GM12878 (cell line): ENCODE data around the gene PHYH. TPM values are rescaled to one million over a fixed set of nuclear protein-coding genes. Genes with fewer than 3 reads are reported as not detected.

ENCODE experiments used
- ATAC-seq: fragments of 200-7000 bp; cut with Tn5 transposase; 3 replicates; pipeline ENCODE4 v1.9.1; 2020; ENCODE audit warnings: mild to moderate bottlenecking, moderate library complexity
- BruUV-seq: library from RNA; stranded (reverse); fragments of 400-500 nt; replicated peaks from 2 replicates; lab custom pipeline; 2021; lab: Mats Ljungman, UMichigan
- CTCF ChIA-PET: fragments of 300-600 bp; sonication (Branson Sonifier 250); formaldehyde crosslinking; extraction: SDS; loops from one replicate; lab custom pipeline; 2021; ENCODE audit warnings: inconsistent platforms; lab: Yijun Ruan, JAX
- POLR2A ChIA-PET: fragments of 350-600 bp; formaldehyde crosslinking; extraction: SDS; loops from one replicate; lab custom pipeline; 2021; ENCODE audit warnings: inconsistent platforms; lab: Charles Lee
- RAD21 ChIA-PET: fragments of 300-600 bp; sonication (Branson Sonifier 250); formaldehyde crosslinking; loops from one replicate; lab custom pipeline; 2023; ENCODE audit warnings: antibody characterized with exemption; ENCODE audit not compliant: unreplicated experiment; lab: Charles Lee
- SMC1A ChIA-PET: fragments of 300-600 bp; sonication (Branson Sonifier 250); formaldehyde crosslinking; loops from one replicate; lab custom pipeline; 2023; ENCODE audit not compliant: unreplicated experiment, uncharacterized antibody; lab: Charles Lee
- DNase-seq: peaks from one replicate; pipeline ENCODE4 v3.0.0-alpha.2; 2011; ENCODE audit warnings: low read depth, low spot score
- FAIRE-seq: peaks from 3 replicates; lab custom pipeline; 2011; peaks lifted over from hg19 to GRCh38; lab: Jason Lieb, UNC
- H2AFZ ChIP-seq: 2 replicates; pipeline ENCODE4 v1.6.0; 2011; ENCODE audit warnings: low read depth, low read length, control low read depth; ENCODE audit not compliant: control insufficient read depth
- H3K27ac ChIP-seq: 2 replicates; pipeline ENCODE4 v1.5.1; 2011; ENCODE audit warnings: control low read depth; ENCODE audit not compliant: control insufficient read depth, insufficient read depth
- H3K27me3 ChIP-seq, 2 experiments: replicated peaks in 1 of 2; 2 replicates each; pipeline versions ENCODE4 v1.6.0 to v1.6.1; 2011; ENCODE audit warnings: low read length in 1 of 2; ENCODE audit not compliant: control insufficient read depth in 2 of 2, insufficient read depth in 2 of 2
- H3K36me3 ChIP-seq, 2 experiments: 2 replicates each; pipeline ENCODE4 v1.5.1; 2011; ENCODE audit warnings: low read length in 1 of 2; ENCODE audit not compliant: control insufficient read depth in 2 of 2, insufficient read depth in 2 of 2
- H3K4me1 ChIP-seq: 2 replicates; pipeline ENCODE4 v1.6.1; 2011; ENCODE audit warnings: mild to moderate bottlenecking, low read length, moderate library complexity, mixed read lengths; ENCODE audit not compliant: control insufficient read depth, insufficient read depth
- H3K4me2 ChIP-seq: 2 replicates; pipeline ENCODE4 v1.6.0; 2011; ENCODE audit warnings: control low read depth; ENCODE audit not compliant: control insufficient read depth, insufficient read depth
- H3K4me3 ChIP-seq: fragments of 200-600 bp; sonication (generic); 2 replicates; pipeline ENCODE4 v1.5.1; 2016
- H3K79me2 ChIP-seq: 2 replicates; pipeline ENCODE4 v1.6.0; 2011; ENCODE audit warnings: low read length; ENCODE audit not compliant: control insufficient read depth, insufficient read depth
- H3K9ac ChIP-seq: 2 replicates; pipeline ENCODE4 v1.8.0; 2011; ENCODE audit warnings: low read length, control low read depth, mixed read lengths; ENCODE audit not compliant: control insufficient read depth, insufficient read depth
- H3K9me3 ChIP-seq: replicated peaks from 3 replicates; pipeline ENCODE4 v1.5.1; 2011; ENCODE audit warnings: mild to moderate bottlenecking, low read length; ENCODE audit not compliant: control insufficient read depth, insufficient read depth
- H4K20me1 ChIP-seq: 2 replicates; pipeline ENCODE4 v1.6.0; 2011; ENCODE audit not compliant: control insufficient read depth, insufficient read depth
- CREM ChIP-seq: IDR thresholded peaks from 2 replicates; pipeline ENCODE4 v1.6.1; 2014; ENCODE audit warnings: antibody characterized with exemption, low read depth
- MEF2A ChIP-seq: IDR thresholded peaks from 2 replicates; pipeline ENCODE4 v1.6.1; 2011; ENCODE audit warnings: low read depth, mild to moderate bottlenecking, low read length, moderate library complexity; ENCODE audit not compliant: insufficient read depth
- PKNOX1 ChIP-seq: fragments of 450-650 bp; IDR thresholded peaks from 2 replicates; pipeline ENCODE4 v1.6.1; 2016; ENCODE audit warnings: mild to moderate bottlenecking
- POLR2A ChIP-seq: IDR thresholded peaks from 2 replicates; pipeline ENCODE4 v1.6.1; 2011; ENCODE audit warnings: low read depth, mild to moderate bottlenecking, low read length
- ZBTB33 ChIP-seq: fragments of 450-650 bp; IDR thresholded peaks from 2 replicates; pipeline ENCODE4 v1.6.1; 2017; ENCODE audit warnings: mild to moderate bottlenecking
- ZNF24 ChIP-seq: fragments of 450-650 bp; IDR thresholded peaks from 2 replicates; pipeline ENCODE4 v1.6.1; 2017; ENCODE audit warnings: antibody characterized with exemption, mild to moderate bottlenecking
- WGBS: methylation state at CpG from one replicate; pipeline ENCODE4 v1.1.6; 2016; ENCODE audit warnings: low lambda C conversion rate; ENCODE audit not compliant: insufficient replicate concordance, insufficient coverage; ENCODE audit errors: missing lambda C conversion rate; 5-methylcytosine and 5-hydroxymethylcytosine counted together
- in situ Hi-C: fragments of 300-500 bp; cut with MboI; formaldehyde crosslinking; loops from 9 replicates; pipeline ENCODE4 v1.14.3; 2018; ENCODE audit warnings: mixed read lengths
- intact Hi-C: fragments of 100-400 bp; cut with micrococcal nuclease; formaldehyde crosslinking; loops from one replicate; pipeline ENCODE4 v1.14.2; 2022; ENCODE audit not compliant: unreplicated experiment
- polyA plus RNA-seq, 11 experiments: library from polyadenylated mRNA; depleted of rRNA in 4 of 11; unstranded in 6 of 11; stranded (reverse) in 5 of 11; fragments of >200 nt; fragmentation: Nextera tagmentation in 4 of 11; fragmentation: Illumina TruSeq in 1 of 11; extraction: Ambion mirVana in 4 of 11; extraction: Trizol in 1 of 11; gene quantifications; 1 replicate in 1 of 11; 2 replicates in 10 of 11; pipeline versions ENCODE4 v1.2.1 to v1.2.3, GENCODE V29; 2011 to 2016; ENCODE audit warnings: inconsistent platforms in 2 of 11, missing spikeins in 2 of 11, low read depth in 1 of 11
- total RNA-seq, 4 experiments: library from RNA; depleted of rRNA in 3 of 4; stranded (reverse); fragments of >200 nt in 3 of 4; fragmentation: Illumina TruSeq in 1 of 4; extraction: Trizol in 1 of 4; gene quantifications; 2 replicates each; pipeline versions ENCODE4 v1.2.1 to v1.2.3, GENCODE V29; 2013 to 2021
- TF ChIP-seq, protein P1 (sequence below): fragments of 450-650 bp; conservative IDR thresholded peaks from 2 replicates; pipeline ENCODE4 v1.6.1; 2017; ENCODE audit warnings: mild to moderate bottlenecking, moderate library complexity
- TF ChIP-seq, protein P2 (sequence below): fragments of 450-650 bp; IDR thresholded peaks from 2 replicates; pipeline ENCODE4 v1.6.1; 2017; ENCODE audit warnings: borderline replicate concordance

The PHYH gene
- total and polyA plus RNA-seq, 10 of the 15 experiments (the other 5 are each of a cell fraction or from before 2014, with no cell fraction given) = 3.2 to 10.3 (median 5.0) TPM

DNA sequence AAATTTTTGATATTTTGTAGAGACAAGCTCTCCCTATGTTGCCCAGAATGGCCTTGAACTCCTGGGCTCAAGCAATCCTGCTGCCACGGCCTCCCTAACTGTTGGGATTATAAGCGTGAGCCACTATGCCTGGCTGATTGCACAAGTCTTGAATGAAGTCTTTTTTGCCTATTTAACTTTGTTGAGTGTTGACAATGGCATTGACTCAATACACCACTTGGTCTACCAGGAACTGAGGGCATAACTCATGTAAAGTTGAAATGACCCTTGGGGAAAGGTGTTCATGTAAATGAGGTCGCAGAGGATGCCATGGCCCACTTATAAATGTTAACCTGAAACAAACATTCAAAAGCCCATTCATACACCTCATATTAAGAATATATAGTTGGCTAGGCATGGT lies 58.3 kb downstream of the PHYH start:
- no peak overlapping the region for H3K4me2 ChIP-seq
- ATAC-seq (no peak), DNase-seq (no peak), FAIRE-seq (no peak)
- H3K27ac ChIP-seq = no peak overlapping the region
- WGBS = 0% methylated on average over 3 of the region's 3 CpGs
- POLR2A ChIA-PET = no interaction called here
- H3K79me2 ChIP-seq = no peaks in the 10 kb centered on the region
- SMC1A ChIA-PET = interaction anchor here (1.1 kb wide), 1 partner anchor 12 kb away, joined by 3 read pairs; no protein-coding TSS in a partner anchor
- RAD21 ChIA-PET = no interaction called here
- in situ Hi-C loops = no loop called here
- H3K36me3 ChIP-seq = no peaks in the 10 kb centered on the region
- no peaks in the 10 kb centered on the region for H3K4me1 ChIP-seq
- H2AFZ ChIP-seq = no peak overlapping the region
- CTCF ChIA-PET = interaction anchor here (0.9 kb wide), 1 partner anchor 30 kb away, joined by 3 read pairs; no protein-coding TSS in a partner anchor
- no TSS peak for BruUV-seq
- no peak overlapping the region for H3K4me3 ChIP-seq
- intact Hi-C loops = no loop called here
- TF ChIP-seq ZNF24 (no peak), ZBTB33 (no peak), POLR2A (no peak), PKNOX1 (no peak), CREM (no peak), MEF2A (no peak)
- TF ChIP-seq, protein P1, sequence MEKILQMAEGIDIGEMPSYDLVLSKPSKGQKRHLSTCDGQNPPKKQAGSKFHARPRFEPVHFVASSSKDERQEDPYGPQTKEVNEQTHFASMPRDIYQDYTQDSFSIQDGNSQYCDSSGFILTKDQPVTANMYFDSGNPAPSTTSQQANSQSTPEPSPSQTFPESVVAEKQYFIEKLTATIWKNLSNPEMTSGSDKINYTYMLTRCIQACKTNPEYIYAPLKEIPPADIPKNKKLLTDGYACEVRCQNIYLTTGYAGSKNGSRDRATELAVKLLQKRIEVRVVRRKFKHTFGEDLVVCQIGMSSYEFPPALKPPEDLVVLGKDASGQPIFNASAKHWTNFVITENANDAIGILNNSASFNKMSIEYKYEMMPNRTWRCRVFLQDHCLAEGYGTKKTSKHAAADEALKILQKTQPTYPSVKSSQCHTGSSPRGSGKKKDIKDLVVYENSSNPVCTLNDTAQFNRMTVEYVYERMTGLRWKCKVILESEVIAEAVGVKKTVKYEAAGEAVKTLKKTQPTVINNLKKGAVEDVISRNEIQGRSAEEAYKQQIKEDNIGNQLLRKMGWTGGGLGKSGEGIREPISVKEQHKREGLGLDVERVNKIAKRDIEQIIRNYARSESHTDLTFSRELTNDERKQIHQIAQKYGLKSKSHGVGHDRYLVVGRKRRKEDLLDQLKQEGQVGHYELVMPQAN = no peak
- TF ChIP-seq, protein P2, sequence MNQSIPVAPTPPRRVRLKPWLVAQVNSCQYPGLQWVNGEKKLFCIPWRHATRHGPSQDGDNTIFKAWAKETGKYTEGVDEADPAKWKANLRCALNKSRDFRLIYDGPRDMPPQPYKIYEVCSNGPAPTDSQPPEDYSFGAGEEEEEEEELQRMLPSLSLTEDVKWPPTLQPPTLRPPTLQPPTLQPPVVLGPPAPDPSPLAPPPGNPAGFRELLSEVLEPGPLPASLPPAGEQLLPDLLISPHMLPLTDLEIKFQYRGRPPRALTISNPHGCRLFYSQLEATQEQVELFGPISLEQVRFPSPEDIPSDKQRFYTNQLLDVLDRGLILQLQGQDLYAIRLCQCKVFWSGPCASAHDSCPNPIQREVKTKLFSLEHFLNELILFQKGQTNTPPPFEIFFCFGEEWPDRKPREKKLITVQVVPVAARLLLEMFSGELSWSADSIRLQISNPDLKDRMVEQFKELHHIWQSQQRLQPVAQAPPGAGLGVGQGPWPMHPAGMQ = no peak
- no peaks in the 10 kb centered on the region for H3K27me3 ChIP-seq
- H3K9ac ChIP-seq = no peak overlapping the region
- H4K20me1 ChIP-seq = no peaks in the 10 kb centered on the region
- no peaks in the 10 kb centered on the region for H3K9me3 ChIP-seq
